BE2C (cell line): ENCODE results near the gene USP4.
"Not testable (repeated sequence)": the region's sequence is repeated elsewhere in the genome, so short reads cannot be mapped to it uniquely, and the experiment has no call there.

Source experiments
- DNase-seq: peaks from one replicate; pipeline ENCODE4 v3.0.0-alpha.2; 2020
- H3K27me3 ChIP-seq: fragments of 250-450 bp; sonication (Bioruptor Pico); 2 replicates; pipeline ENCODE4 v1.5.1; 2020; ENCODE audit warnings: mild to moderate bottlenecking
- H3K36me3 ChIP-seq: fragments of 250-450 bp; sonication (Bioruptor Pico); 2 replicates; pipeline ENCODE4 v1.5.1; 2020; ENCODE audit warnings: mild to moderate bottlenecking
- H3K4me1 ChIP-seq: fragments of 250-450 bp; sonication (Bioruptor Pico); 2 replicates; pipeline ENCODE4 v1.5.1; 2020
- H3K4me3 ChIP-seq: 2 replicates; pipeline ENCODE4 v1.5.1; 2011; ENCODE audit warnings: low read depth, low read length
- H3K9me3 ChIP-seq: fragments of 250-450 bp; sonication (Bioruptor Pico); 2 replicates; pipeline ENCODE4 v1.5.1; 2020
- CTCF ChIP-seq: IDR thresholded peaks from 2 replicates; pipeline ENCODE4 v1.5.1; 2012; ENCODE audit warnings: mild to moderate bottlenecking, low read depth, low read length

USP4 gene

GRCh38 chr3:49255112-49255511, 84.7 kb downstream of the USP4 start:
- Histone ChIP-seq H3K27me3 (no peaks in the 10 kb centered on the region), H3K9me3 (no peaks in the 10 kb centered on the region), H3K4me1 (no peaks in the 10 kb centered on the region), H3K4me3 (no peak overlapping the region), H3K36me3 (no peaks in the 10 kb centered on the region)
- DNase-seq, result no peak
- no peak for TF ChIP-seq CTCF

GRCh38 chr3:49253512-49253911, 86.3 kb downstream of the USP4 start:
- TF ChIP-seq CTCF, result no peak

DNA sequence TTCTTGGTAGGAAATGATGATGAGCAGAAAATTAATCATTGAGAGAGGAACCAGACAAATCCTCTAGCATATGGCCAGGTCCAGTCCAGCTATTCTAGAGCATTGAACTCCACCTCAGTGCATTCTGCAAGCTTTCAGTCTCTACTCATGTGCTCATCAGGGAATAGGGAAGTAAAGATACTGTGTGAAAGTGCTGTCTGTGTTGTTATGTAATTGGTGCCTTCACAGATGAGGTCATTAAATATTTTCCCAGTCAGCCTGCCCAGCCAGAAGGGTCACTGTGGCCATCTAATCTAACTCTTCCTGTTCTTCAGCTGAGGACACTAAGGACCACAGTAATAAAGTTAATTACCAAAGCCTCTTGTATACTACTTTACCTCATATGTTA, 91.0 kb downstream of the USP4 start:
- no peaks in the 10 kb centered on the region for H3K36me3 ChIP-seq
- H3K4me1 ChIP-seq, result no peaks in the 10 kb centered on the region
- no peak for DNase-seq
- no peak for TF ChIP-seq CTCF
- no peaks in the 10 kb centered on the region for H3K9me3 ChIP-seq
- no peaks in the 10 kb centered on the region for H3K27me3 ChIP-seq
- H3K4me3 ChIP-seq, result no peak overlapping the region

More at GRCh38 chr3:49253512-49253911, 86.3 kb downstream of the USP4 start:
- Histone ChIP-seq H3K4me3 (no peak overlapping the region), H3K4me1 (no peaks in the 10 kb centered on the region), H3K36me3 (no peaks in the 10 kb centered on the region), H3K27me3 (no peaks in the 10 kb centered on the region), H3K9me3 (no peaks in the 10 kb centered on the region)
- DNase-seq, result no peak

GRCh38 chr3:49244581-49245205, 95.2 kb downstream of the USP4 start:
- no peak overlapping the region for H3K4me3 ChIP-seq
- H3K9me3 ChIP-seq, result no peaks in the 10 kb centered on the region
- TF ChIP-seq CTCF, result no peak
- no peak for DNase-seq
- no peaks in the 10 kb centered on the region for H3K27me3 ChIP-seq
- no peaks in the 10 kb centered on the region for H3K4me1 ChIP-seq
- no peaks in the 10 kb centered on the region for H3K36me3 ChIP-seq

DNA sequence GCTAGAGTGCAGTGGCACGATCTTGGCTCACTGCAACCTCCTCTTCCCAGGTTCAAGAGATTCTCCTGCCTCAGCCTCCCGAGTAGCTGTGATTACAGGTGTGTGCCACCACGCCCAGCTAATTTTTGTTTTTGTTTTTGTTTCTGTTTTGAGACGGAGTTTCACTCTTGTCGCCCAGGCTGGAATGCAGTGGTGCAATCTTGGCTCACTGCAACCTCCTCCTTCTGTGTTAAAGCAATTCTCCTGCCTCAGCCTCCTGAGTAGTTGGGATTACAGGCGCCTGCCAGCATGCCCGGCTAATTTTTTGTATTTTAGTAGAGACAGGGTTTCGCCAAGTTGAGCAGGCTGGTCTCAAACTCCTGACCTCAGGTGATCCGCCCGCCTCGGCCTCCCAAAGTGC, 99.8 kb downstream of the USP4 start:
- H3K36me3 ChIP-seq, H3K27me3 ChIP-seq, H3K9me3 ChIP-seq, DNase-seq, H3K4me3 ChIP-seq, H3K4me1 ChIP-seq: not testable (repeated sequence)

DNA sequence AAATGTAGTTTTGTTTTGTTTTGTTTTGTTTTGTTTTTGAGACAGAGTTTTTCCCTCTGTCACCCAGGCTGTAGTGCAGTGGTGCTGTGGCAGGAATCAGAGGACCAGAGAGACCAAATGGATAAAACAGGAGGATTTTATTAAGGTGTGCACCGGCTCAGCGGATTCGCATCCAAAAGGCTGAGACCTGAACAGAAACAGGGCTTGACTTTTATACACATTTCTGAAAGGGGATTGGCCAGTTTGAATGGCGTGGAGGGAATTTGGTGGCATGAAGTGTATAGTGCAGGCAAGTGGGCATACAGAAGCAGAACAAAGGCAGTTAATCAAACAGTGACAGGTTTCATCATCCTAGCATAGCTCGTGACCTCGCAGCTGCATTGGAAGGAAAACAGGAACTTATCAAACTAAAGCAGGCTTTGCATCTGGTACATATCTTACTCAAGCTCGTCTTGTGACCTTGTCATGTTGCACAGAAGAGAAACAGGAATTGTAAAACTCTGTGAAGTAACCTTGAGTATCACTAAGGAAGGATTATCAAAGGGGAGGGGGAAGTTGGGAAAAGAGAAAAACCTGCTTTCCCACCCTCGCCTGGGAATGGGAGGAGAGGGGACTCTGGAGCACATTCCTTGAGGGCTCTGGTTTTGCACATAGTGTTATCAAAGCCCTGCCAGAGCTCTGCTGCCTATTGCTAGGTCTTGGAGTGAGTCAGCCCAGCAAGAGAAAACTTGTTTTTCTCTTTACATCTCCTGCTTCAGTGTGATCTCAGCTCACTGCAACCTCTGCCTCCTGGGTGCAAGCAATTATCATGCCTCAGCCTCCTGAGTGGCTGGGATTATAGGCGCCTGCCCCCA, 101.4 kb downstream of the USP4 start:
- H3K27me3 ChIP-seq, result no peaks in the 10 kb centered on the region
- H3K4me3 ChIP-seq, result no peak overlapping the region
- H3K4me1 ChIP-seq, result no peaks in the 10 kb centered on the region
- no peaks in the 10 kb centered on the region for H3K36me3 ChIP-seq
- H3K9me3 ChIP-seq, result no peaks in the 10 kb centered on the region
- no peak for TF ChIP-seq CTCF
- DNase-seq, result peak; percentile 13
